Left lung (tissue), 10 donors: ENCODE results near the gene MANF. TPM values are rescaled to one million over a fixed set of nuclear protein-coding genes. Genes with fewer than 3 reads are reported as not detected.

Source experiments
- ATAC-seq: fragments of 200-7000 bp; cut with Tn5 transposase; one replicate; pipeline ENCODE4 v1.9.1; 2020; ENCODE audit warnings: moderate library complexity
- DNase-seq, 4 donors: peaks; one replicate each; pipeline ENCODE4 v3.0.0-alpha.2; 2013 to 2020
- H3K27ac ChIP-seq, 2 donors: fragments of 200-600 bp; sonication (generic) in 1 of 2; one replicate each; pipeline versions ENCODE4 v1.5.0 to v1.8.0; 2020 to 2021
- H3K27me3 ChIP-seq, 2 donors: fragments of 200-600 bp; sonication (generic) in 1 of 2; one replicate each; pipeline versions ENCODE4 v1.5.0 to v1.8.0; 2020 to 2021
- H3K36me3 ChIP-seq, 2 donors: fragments of 200-600 bp; sonication (generic) in 1 of 2; one replicate each; pipeline versions ENCODE4 v1.5.0 to v1.8.0; 2020 to 2021
- H3K4me1 ChIP-seq, 2 donors: fragments of 200-600 bp; one replicate each; pipeline ENCODE4 v1.8.0; 2021
- H3K4me3 ChIP-seq, 2 donors: fragments of 200-600 bp; sonication (generic) in 1 of 2; one replicate each; pipeline versions ENCODE4 v1.5.0 to v1.8.0; 2020 to 2021; ENCODE audit warnings: mild to moderate bottlenecking in 1 of 2
- H3K9me3 ChIP-seq, 2 donors: fragments of 200-600 bp; sonication (generic) in 1 of 2; one replicate each; pipeline versions ENCODE4 v1.5.0 to v1.8.0; 2020 to 2021
- intact Hi-C, 2 donors: fragments of 100-400 bp; cut with DNase I; formaldehyde crosslinking; loops; one replicate each; pipeline versions ENCODE4 v1.11.2 to v1.14.2; 2022
- polyA plus RNA-seq, 6 donors: library from polyadenylated mRNA; unstranded; fragments of 120-200 nt; gene quantifications; one replicate each; pipeline ENCODE4 v1.2.1, GENCODE V29; 2013; ENCODE audit not compliant: insufficient read length in 6 of 6
- total RNA-seq, 2 donors: library from RNA; stranded (reverse); fragmentation: NEBNext Ultra II Directional; extraction: Animal tissue kit (Norgen Biotek cat#: 25700); gene quantifications; one replicate each; pipeline ENCODE4 v1.2.1, GENCODE V29; 2021
- TF ChIP-seq, protein P1 (sequence below), 2 donors: fragments of 200-600 bp; sonication (generic) in 1 of 2; IDR thresholded peaks; one replicate each; pipeline versions ENCODE4 v1.5.0 to v1.8.0; 2021; ENCODE audit warnings: antibody characterized with exemption in 2 of 2
- donor health status: DM: no; HTN: yes; CAD: no.
- donor health status: DM: no; HTN: no; CAD: no.

MANF gene
- total and polyA plus RNA-seq, 8 donors = 87.7 to 187 (median 99.3) TPM

DNA sequence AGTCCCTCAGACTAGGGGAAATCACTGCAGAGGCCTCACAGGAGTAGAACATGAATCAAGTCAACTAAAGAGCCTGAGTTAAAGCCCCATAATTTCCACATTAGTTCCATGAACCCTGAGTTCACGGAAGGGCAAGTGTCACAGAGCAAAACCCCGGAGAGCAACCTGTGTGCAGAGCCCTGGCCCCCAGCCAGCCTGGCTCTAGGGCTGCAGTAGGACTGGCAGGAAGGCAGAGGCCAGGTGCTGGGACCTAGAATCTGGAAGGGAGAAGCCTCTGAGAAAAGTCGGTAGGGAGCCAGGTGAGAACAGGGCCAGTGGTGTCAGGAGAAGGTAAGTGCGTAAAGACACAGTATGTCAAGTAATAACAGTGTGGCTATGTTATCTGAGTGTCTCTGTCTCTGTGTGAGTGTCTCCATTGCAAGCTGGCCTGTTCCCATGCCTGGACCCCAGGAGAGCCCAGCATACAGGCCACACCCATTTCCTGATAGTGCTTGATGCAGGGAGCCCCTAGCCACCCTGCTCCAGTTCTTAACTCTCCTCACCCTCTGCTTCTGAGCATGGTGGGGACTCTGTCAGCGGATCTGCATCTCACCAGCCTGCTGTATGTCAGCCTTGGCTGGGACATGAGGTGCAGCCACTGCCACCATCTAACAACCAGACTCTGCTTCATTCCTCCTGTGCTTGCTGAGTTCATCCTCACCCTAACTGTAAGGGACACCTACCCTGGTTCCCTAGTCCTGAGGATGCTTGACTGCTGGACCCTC, 11.3 kb upstream of the MANF start:
- DNase-seq (no peak), ATAC-seq (no peak)
- TF ChIP-seq, protein P1, sequence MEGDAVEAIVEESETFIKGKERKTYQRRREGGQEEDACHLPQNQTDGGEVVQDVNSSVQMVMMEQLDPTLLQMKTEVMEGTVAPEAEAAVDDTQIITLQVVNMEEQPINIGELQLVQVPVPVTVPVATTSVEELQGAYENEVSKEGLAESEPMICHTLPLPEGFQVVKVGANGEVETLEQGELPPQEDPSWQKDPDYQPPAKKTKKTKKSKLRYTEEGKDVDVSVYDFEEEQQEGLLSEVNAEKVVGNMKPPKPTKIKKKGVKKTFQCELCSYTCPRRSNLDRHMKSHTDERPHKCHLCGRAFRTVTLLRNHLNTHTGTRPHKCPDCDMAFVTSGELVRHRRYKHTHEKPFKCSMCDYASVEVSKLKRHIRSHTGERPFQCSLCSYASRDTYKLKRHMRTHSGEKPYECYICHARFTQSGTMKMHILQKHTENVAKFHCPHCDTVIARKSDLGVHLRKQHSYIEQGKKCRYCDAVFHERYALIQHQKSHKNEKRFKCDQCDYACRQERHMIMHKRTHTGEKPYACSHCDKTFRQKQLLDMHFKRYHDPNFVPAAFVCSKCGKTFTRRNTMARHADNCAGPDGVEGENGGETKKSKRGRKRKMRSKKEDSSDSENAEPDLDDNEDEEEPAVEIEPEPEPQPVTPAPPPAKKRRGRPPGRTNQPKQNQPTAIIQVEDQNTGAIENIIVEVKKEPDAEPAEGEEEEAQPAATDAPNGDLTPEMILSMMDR (IDR thresholded peaks at IDR 0.05) = no peak
- H3K4me3 ChIP-seq = no peak overlapping the region
- H3K27me3 ChIP-seq = no peaks in the 10 kb centered on the region
- intact Hi-C loops = loop anchor here in 1 of 2 donors (10.0 kb wide), 1 partner anchor 269 kb away; no protein-coding TSS in a partner anchor
- H3K4me1 ChIP-seq = no peaks in the 10 kb centered on the region
- no peak overlapping the region for H3K27ac ChIP-seq
- H3K9me3 ChIP-seq = no peaks in the 10 kb centered on the region
- no peaks in the 10 kb centered on the region for H3K36me3 ChIP-seq

DNA sequence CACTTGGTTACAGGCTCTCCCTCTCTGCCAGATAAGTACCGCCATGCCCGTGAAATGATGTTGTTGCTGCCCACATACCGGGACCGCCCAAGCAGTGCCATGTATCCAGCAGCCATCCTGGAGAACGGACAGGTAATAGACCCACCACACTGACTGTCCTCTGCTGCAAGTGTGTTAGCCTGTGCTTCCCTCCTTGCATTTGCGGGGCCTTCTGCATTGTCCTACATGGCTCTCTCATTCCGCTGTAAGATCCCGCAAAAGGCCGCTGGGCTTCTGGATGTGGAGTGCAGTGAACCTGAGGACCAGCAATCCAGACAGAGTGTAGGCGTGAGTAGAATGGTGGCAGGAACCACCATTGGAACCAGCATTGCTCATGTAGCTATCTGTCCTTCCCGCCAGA, 10.6 kb upstream of the MANF start:
- Histone ChIP-seq H3K27ac (no peak overlapping the region), H3K4me3 (no peak overlapping the region), H3K27me3 (no peaks in the 10 kb centered on the region), H3K9me3 (no peaks in the 10 kb centered on the region), H3K4me1 (no peaks in the 10 kb centered on the region), H3K36me3 (no peaks in the 10 kb centered on the region)
- no peak for DNase-seq
- no peak for ATAC-seq
- TF ChIP-seq, protein P1 (IDR thresholded peaks at IDR 0.05) = no peak
- intact Hi-C loops = loop anchor here in 1 of 2 donors (10.0 kb wide), 1 partner anchor 270 kb away; no protein-coding TSS in a partner anchor

DNA sequence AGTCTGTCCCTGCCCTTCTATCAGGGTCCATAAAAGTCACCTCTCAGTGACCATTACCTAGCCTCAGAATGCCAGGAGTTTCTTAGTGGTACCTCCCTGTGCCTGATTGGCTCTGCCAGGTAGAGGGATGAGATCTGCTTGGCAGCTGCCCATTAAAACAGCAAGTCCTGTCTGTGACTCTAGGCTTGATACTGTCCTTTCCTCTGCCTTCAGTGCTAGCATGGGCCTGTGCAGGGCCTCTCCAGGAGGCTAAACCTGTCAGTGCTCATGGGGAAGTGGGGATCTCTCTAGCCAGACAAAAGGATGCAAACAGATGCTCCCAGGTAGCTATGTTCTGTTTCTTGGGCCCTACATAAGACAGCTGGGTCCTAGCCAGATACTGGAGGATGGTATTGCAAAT, 10.0 kb upstream of the MANF start:
- intact Hi-C loops = loop anchor here in 1 of 2 donors (10.0 kb wide), 1 partner anchor 270 kb away; no protein-coding TSS in a partner anchor
- no peaks in the 10 kb centered on the region for H3K9me3 ChIP-seq
- no peak overlapping the region for H3K27ac ChIP-seq
- DNase-seq = no peak
- TF ChIP-seq, protein P1 (IDR thresholded peaks at IDR 0.05) = no peak
- no peak for ATAC-seq
- no peaks in the 10 kb centered on the region for H3K4me1 ChIP-seq
- no peaks in the 10 kb centered on the region for H3K27me3 ChIP-seq
- H3K36me3 ChIP-seq = no peaks in the 10 kb centered on the region
- no peak overlapping the region for H3K4me3 ChIP-seq

DNA sequence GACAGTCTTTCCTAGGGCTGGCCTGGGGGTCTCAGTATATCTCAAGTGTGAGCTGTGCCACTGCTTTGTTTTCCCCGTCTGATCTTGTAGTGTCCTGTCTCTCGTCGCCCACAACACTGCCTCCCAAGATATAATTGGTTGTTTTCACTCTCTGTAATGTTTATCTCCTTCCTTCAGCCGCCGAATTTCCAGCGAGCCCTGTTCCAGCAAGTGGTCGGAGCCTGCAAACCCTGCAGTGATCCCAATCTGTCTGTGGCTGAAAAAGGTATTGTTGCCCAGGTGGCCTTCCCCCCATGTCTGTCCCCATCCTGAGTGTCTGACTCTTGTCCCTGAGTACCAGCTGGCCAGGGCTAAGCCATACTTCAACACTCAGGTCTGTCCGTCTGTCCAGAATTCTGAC, 9.5 kb upstream of the MANF start:
- H3K36me3 ChIP-seq = no peaks in the 10 kb centered on the region
- no peaks in the 10 kb centered on the region for H3K27me3 ChIP-seq
- H3K4me1 ChIP-seq = no peaks in the 10 kb centered on the region
- H3K4me3 ChIP-seq = no peak overlapping the region
- H3K27ac ChIP-seq = no peak overlapping the region
- DNase-seq (no peak), ATAC-seq (no peak)
- intact Hi-C loops = loop anchor here in 1 of 2 donors (10.0 kb wide), 1 partner anchor 271 kb away; no protein-coding TSS in a partner anchor
- H3K9me3 ChIP-seq = no peaks in the 10 kb centered on the region
- TF ChIP-seq, protein P1 (IDR thresholded peaks at IDR 0.05) = no peak

DNA sequence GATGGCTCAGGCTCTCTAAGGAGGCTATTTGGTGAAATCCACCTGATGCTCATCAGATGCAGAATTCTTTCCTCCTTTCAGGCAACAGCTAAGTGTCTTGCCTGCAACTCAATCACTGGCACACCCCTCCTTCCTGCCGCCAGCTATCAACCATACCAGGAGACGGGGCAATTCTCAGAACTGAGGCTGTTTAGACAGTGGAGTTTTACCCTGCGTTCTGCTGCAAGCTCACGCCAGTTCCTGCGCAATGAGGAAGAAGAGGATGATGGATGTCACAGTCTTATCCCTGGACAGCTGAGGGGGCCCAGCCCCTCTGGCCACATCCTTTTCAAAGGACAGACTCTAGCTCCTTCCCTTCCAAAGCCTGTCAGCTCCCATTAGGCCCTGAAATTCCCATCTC, 7.0 kb upstream of the MANF start:
- ATAC-seq (no peak), DNase-seq (no peak)
- H3K36me3 ChIP-seq = no peaks in the 10 kb centered on the region
- H3K27ac ChIP-seq = no peak overlapping the region
- no peak overlapping the region for H3K4me3 ChIP-seq
- H3K9me3 ChIP-seq = no peaks in the 10 kb centered on the region
- no peaks in the 10 kb centered on the region for H3K4me1 ChIP-seq
- intact Hi-C loops = loop anchor here in 1 of 2 donors (10.0 kb wide), 1 partner anchor 273 kb away; no protein-coding TSS in a partner anchor
- TF ChIP-seq, protein P1 (IDR thresholded peaks at IDR 0.05) = no peak
- no peaks in the 10 kb centered on the region for H3K27me3 ChIP-seq
